Measurements from ENCODE around the gene EXO5.

Gene EXO5

GRCh38 chr1:40564913-40565312 lies 56.3 kb downstream of the EXO5 start:
- Histone ChIP-seq H2AFZ (ENCODE audit: low read length) (no peak overlapping the region), H3K4me1 (ENCODE audit: insufficient read depth, low read length, severe bottlenecking) (no peaks in the 10 kb centered on the region), H4K20me1 (ENCODE audit: insufficient read depth, low read length) (no peaks in the 10 kb centered on the region), H3F3A (ENCODE audit: insufficient read depth, low read length) (no peaks in the 10 kb centered on the region), H3K9me3 (ENCODE audit: low read length) (no peaks in the 10 kb centered on the region), H3K36me3 (ENCODE audit: insufficient read depth, low read length) (no peaks in the 10 kb centered on the region), H3K27ac (ENCODE audit: low read depth, low read length, poor library complexity, severe bottlenecking) (no peak overlapping the region), H3K4me2 (ENCODE audit: low read length) (no peak overlapping the region), H3K79me2 (ENCODE audit: insufficient read depth, low read length) (no peaks in the 10 kb centered on the region), H3K27me3 (ENCODE audit: insufficient read depth, low read length) (no peaks in the 10 kb centered on the region), H3K9me2 (ENCODE audit: low read depth, low read length) (no peaks in the 10 kb centered on the region), H3K9ac (ENCODE audit: low read length) (no peak overlapping the region), H3K4me3 (ENCODE audit: low read depth, low read length, poor library complexity, severe bottlenecking) (no peak overlapping the region)
- TF ChIP-seq EZH2 (IDR thresholded peaks at IDR 0.05; ENCODE audit: borderline replicate concordance, low read length) (no peak), CTCF (IDR thresholded peaks at IDR 0.05; ENCODE audit: low read length) (no peak)

Data from OCI-LY1 (cell line).